GM19397 (cell line): ENCODE data around the gene NEAT1.
"Not testable (repeated sequence)": the region's sequence is repeated elsewhere in the genome, so short reads cannot be mapped to it uniquely, and the experiment has no call there.

ENCODE experiments used
- ATAC-seq: cut with Tn5 transposase; IDR thresholded peaks from one replicate; pipeline ENCODE4 v1.9.1; 2021; ENCODE audit warnings: mild to moderate bottlenecking, moderate library complexity; ENCODE audit not compliant: unreplicated experiment

The NEAT1 gene

DNA sequence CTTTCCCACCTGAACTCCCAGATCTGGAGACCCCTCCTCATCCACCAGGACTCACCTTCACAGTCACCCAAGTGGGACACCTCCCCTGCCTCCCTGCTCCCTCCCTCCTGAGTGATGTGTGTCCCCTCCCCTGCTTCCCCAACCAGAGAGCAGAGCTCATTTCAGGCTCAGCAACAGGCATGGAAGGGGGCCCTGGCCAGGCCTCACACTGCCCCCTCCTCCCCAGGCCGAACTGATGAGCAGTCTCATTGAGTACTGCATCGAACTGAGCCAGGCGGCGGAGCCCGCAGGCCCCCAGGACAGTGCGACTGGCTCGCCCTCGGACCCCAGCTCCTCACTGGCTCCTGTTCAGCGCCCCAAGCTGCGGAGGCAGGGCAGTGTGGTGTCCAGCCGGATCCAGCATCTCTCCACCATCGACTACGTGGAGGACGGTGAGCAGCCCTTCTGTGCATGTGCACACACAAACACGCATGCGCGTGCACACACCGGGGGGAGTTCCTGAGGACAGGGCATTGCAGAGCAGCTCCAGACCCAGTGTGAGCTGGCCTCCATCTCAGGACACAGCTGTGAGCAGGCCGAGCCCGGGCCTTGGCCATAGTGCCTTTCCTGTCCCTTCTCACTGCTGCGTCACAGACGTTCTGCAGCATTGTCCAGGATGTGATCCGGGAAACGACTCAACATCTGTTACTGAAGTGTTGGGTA lies 17.8 kb upstream of the NEAT1 start:
- ATAC-seq: no peak

DNA sequence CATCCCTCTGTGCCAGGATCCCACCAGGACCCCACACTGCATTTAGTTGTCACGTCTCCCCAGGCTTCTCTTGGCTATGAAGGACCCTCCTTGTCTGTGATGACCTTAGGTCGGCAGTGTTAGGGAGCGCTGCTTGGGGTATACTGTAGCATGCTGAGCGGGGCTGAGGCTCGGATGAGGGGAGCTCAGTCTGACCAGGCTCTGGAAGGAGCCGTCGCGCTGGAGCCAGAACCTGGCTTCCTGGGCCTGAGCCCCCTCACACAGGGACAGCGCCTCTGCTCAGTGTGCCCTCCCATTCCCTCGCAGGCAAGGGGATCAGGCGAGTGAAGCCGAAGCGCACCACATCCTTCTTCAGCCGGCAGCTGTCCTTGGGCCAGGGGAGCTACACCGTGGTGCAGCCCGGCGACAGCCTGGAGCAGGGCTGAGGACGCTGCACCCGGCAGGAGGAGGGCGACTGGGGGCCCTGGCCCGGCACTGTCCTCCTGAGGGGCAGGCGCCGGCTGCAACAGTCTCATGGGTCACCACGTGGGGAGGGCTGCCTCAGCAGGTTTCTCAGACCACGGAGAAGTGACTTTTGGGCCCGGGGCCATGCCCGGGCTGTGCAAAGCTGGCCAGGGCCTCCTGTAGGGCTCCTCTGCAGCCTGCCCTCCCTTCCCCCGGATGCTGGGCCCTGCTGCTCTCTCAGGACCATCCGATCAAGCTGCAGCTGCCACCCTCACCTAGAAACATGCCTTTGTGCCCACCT lies 11.5 kb upstream of the NEAT1 start:
- no peak for ATAC-seq

DNA sequence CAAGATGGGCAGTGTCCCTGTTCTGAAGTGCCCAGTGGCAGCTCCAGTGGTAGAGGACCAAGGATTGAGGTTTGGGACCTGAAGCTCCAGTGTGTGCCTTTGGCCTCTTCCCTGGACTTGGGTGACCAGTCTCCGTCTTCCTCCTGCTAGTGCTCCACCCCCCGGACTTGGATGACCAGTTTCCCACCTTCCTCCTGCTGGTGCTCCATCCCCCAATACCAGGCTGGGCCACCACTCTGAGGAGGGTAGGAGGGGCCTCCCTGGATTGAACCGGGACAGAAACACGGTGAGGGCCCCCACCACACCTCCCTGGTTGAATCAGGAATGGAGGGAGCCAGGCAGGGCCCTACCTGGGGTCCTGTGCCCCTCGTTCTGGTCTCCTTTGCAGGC lies 10.9 kb upstream of the NEAT1 start:
- ATAC-seq: no peak

DNA sequence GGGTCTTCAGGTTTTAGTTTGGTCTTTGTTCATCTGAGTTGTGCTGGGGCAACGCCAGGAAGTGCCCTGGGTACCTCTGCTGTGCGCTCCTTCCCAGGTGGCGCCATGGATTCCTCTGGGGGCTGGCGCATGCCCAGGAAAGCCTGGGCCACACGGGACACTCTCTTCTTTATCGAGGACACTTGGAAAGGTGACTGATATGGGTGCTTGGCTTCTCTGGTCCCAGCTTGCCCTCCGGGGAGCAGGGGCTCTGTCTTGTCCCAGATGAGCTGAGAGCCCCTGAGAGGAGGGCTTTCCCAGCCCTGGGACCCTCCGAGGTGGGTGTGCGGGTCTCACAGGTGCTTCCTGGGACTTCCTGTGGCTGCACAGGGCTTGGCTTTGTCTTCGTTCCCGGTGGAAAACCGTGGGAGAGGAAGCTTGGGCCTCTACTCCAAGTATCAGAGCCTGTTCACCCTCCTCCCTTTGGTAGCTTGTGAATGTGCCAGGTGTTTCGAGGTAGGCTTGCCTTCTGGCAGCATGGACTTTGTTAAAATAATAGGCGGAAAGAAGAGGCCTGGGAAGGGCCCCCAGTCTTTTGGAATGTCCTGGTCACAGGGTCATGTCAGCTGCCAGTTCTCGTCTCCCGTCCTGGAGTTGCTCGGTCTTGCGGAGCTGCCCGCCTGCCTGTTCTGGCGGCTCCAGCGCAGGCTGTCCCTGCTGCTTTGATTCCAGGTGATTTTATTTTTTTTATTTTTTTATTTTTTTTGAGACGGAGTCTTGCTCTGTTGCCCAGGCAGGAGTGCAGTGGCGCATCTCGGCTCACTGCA lies 10.1 kb upstream of the NEAT1 start:
- no peak for ATAC-seq

DNA sequence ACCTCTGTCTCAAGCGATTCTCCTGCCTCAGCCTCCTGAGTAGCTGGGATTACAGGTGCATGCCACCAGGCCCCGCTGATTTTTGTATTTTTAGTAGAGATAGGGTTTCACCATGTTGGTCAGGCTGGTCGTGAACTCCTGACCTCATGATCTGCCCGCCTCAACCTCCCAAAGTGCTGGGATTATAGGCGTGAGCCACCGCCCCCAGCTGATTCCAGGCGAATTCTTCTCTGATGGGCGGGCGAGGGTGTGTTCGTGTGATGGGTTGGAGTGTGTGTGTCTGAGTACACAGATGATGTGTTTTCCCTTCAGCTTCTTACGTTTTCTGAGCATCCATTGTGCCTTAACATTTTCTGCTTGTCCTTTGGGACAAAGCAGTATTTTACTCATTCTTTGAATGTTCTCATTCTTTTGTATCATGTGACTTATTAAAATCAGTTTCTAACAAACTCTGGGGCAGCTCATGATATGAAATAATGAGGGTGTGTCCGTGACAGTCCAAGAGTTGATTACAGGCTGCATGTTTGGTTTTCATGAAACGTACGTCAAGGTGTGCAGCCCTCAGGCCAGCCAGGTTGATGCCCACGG lies 9.4 kb upstream of the NEAT1 start:
- ATAC-seq: not testable (repeated sequence)

DNA sequence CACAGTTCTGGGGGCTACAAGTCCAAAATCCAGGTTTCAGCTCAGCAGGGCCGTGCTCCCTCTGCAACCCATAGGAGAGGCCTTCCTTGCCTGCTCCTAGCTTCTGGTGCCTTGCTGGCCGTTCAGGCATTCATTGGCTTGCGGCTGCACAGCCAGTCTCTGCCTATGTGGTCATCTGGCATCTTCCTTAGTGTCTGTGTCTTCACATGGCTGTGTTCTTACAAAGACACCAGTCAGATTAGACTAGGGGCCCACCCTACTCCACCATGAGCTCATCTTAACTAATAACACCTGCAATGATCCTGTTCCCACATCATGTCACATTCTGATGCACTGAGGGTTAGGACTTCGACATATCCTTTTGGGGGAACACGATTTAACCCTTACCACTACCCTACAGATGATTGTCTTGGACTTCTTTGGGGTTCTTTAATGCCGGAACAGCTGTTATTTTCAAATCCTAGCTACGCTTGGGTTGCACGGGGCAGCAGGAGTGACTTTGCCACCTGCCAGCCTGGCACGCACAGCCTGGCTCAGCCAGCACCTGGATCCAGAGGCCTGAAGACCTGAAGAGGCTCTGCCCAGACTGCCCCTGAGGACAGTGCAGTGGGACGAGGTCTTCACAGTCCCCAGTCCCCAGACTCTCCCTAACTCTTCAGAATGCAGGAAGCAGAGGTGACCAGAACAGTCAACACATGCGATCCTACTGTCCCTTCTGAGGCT lies 7.7 kb upstream of the NEAT1 start:
- no peak for ATAC-seq

DNA sequence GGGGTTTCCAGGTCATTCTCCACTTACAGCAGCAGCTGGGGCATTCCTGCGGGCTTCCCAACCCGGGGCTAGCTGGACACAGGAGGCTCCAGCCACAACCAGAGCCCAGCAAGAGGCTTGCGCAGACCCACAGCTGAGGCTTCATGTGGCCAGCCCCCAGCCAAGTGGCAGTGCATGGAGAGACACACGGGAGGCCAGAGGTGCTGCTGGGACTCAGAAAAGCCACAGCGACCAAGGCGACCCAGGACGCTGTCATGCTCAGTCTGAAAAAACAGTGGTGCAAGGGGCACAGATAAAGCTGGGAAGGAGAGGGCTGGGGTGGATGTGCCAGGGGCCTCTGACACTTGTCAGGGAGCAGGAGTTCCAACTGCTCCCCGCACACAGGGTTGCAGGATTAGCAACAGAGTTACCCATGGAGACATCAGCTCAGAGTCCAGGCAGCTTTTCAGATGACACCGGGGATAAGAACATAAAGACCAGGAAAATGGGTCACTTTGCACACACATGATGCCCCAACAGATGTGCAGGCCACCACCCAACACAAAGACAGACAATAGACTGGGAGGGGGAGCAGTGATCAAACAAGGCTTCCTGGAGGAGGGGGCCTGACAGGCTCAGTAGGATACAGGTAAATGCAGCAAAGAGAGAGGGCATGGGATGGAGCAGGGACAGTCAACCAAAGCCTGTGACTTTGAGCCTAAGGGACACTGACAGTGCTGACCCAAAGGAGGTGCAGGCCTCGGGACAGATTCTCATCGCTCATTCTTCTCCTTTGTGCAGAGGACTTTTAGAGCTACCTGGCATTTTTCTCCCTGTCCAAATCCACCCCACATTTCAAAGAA lies 6.9 kb upstream of the NEAT1 start:
- no peak for ATAC-seq

DNA sequence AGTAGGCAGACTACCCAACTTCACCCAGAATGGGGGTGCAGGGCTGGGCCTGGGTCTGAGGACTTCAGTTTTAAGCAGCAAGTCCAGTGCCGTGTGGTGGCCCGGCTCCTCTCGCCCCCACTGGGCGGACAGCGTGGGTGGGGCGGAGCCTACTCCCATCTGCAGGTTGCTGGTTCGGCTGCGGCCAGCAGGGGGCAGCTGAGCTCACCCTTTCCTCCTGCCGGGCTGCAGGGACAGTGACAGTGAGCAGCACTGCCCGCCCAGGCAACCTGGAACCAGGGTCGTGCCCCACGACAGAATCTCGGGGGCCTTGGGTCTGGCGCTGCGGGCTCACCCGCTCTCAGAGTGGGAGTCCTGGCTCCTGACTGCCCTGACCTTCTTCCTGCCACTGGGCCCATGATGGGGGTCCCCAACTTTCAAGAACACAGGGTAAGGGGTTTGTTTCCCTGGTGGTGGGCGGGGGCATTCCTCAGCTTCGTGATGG lies 6.2 kb upstream of the NEAT1 start:
- peak; percentile 30 for ATAC-seq

DNA sequence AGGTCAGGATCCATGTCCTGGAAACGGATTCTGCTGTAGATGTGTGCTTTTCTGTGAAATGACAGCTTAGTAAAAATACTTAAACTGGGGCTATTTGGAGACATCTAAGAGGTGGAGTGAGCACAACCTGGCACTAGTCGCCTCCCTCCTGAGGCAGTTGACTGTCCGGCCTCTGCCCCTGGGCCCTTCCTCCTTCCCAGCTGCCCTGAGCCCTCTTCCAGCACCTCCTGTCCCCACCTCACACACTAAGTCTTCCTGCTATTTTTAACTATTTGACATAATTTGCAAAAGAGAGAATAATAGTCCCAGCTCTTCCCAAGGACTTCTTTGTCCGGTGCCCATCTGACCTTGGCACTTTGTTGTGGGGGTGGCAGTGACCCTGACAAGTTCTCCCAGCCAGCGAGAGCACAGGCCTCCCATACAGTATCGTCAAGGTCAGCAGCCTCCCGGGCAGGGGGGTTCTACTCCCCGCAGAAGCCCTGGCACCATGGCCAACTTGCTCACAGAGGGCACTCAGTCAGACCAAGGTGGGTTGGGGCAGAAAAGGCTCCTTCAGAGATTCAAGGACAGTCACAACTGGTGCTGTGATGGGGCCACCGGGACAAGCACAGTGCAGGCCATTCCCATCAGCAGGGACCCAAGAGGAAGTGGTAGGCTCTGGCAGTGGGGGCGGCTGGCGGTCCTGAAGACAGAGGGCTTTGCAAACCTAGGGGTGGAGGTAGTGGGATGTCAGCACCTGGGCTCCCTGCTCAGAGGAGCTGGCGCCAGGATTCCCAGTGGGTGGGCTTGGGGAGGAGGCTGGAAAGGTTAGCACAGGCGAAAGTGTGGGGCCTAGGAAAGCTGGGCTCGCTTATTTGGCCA lies 5.5 kb upstream of the NEAT1 start:
- ATAC-seq: no peak

DNA sequence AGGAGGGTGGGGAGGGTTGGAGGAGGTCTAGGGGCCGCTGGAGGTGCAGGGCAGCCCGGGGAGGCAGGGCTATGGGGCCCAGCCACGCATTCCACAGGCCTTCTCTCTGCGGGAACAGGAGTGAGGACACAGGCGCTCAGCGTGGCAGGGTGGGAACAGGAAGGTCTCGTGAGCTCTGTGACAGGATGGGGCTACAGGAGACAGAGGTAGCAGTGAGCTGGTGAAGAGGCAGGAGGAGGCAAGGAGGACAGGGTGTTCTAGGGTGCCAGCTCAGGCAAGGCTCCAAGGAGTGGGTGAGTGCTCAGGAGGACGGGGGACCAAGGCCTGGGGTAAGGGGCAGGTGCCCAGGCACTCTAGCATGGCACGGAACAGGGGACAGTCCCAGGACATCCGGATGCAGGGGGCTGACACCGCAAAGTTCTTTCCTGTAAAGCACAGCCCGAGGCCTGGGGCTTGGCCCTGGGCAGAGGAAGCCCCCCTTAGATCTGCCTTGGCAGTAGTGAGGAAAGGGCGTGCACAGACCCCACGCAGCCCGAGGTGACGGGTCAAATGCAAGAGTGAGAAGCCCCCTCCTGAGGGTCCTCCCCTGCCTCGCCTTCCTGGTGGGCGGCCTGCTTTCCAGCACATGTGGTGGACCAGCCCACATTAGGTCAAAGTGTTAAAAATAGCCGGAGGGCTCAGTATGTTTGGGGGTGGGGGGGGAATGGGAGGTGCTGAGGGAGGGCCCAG lies 4.7 kb upstream of the NEAT1 start:
- ATAC-seq: no peak

DNA sequence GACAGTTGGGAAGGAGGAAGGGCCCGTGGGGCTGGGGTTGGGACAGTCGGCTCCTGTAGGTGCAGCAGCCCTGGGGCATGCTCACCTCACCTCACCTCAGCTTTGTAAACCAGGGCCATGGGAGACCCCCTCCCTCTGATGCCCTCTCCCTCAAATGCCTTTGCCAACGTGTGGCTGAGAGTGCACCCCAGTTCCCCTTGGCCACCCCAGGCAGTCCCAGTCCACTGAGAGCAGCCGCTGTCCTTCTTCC lies 4.2 kb upstream of the NEAT1 start:
- ATAC-seq: no peak

DNA sequence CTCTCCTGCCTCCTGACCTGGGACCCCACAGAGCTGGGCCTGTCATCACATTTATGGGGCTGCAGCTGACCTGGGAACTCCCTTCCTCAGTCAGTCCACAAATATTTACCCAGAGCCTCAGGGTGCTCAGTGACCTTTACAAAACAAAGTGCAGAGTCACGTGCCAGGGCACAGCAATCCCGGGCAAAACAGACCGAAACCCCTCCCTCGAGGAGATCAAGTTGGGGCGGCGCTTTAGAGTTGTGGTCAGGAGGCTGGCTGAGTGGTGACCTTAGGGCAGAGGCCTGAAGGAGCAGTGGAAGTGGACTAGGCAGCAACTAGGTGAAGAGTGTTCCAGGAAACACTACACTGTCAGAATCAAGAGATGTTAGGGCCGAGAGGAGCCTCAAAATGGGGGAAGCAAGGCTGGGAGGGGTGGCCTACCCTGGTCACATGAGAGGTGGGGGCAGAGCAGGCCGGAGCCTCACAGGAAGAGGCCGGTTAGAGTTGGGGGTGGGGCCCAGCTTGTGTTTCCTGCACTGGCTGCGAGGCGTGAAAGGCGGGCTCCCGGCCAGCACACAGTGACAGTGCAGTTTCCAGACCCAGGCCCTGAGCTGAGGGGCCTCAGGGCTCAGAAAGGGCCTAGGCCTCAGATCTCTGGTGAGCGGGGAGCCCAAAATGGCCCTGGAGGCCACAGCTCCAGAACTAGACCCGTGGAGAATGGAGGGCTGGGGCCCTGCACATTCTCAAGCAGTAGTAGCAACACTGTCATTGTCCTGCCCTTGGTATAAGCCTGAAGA lies 3.7 kb upstream of the NEAT1 start:
- ATAC-seq: peak; percentile 36

DNA sequence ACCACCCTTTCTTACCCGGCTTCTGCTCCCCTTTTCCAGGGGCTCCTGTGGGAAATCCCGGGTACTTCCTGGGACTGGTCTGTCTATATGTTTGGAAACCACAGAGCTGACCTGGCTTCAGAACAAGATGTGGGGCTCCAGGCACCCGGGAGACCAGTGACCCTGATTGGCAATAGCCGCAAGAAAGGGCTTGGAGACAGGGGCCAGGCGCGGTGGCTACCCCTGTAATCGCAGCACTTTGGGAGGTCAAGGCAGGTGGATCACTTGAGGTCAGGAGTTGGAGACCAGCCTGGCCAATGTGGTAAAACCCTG lies 3.2 kb upstream of the NEAT1 start:
- no peak for ATAC-seq

DNA sequence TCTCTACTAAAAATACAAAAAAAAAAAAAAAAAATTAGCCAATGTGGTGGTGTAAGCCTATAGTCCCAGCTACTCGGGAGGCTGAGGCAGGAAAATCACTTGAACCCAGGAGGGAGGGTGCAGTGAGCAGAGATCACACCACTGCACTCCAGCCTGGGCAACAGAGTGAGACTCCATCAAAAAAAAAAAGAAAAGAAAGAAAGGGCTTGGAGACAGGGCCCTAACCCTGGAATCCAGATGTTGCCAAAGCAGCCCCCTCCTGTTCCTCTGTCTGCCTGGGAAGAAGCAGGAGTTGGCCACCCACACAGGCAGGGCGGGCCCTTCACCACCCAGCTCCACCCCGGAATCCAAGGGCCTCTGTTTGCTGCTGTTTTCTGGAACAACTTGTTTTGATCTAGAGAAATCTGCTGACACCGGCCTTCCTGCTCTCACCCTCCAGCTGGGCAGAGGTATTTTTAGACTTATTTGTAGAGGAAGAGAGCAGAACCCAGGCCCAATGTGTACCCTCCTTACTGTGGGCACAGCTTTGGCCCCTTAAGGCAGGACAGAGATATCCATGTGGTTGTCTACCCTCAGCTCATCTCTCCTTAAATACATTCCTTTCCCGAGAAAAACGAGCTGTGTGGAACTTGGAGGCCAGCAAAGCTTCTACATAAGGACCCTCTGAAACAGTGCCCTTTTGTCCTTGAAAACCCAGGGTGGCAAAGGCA lies 2.7 kb upstream of the NEAT1 start:
- ATAC-seq: no peak

DNA sequence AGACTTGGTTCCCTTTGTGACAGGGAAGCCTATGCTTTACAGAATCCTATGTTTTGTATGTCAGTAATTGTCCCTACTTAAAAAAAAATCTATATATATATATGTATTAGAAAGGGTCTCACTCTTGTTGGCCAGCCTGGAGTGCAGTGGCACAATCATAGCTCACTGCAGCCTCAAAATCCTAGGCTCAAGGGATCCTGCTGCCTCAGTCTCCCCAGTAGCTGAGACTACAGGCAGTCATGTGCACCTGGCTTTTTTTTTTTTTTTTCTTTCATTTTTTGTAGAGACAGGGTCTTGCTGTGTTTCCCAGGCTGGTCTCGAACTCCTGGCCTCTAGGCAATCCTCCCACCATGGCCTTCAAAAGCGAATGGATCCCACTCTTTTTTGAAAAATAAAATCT lies 2.1 kb upstream of the NEAT1 start:
- ATAC-seq: no peak

DNA sequence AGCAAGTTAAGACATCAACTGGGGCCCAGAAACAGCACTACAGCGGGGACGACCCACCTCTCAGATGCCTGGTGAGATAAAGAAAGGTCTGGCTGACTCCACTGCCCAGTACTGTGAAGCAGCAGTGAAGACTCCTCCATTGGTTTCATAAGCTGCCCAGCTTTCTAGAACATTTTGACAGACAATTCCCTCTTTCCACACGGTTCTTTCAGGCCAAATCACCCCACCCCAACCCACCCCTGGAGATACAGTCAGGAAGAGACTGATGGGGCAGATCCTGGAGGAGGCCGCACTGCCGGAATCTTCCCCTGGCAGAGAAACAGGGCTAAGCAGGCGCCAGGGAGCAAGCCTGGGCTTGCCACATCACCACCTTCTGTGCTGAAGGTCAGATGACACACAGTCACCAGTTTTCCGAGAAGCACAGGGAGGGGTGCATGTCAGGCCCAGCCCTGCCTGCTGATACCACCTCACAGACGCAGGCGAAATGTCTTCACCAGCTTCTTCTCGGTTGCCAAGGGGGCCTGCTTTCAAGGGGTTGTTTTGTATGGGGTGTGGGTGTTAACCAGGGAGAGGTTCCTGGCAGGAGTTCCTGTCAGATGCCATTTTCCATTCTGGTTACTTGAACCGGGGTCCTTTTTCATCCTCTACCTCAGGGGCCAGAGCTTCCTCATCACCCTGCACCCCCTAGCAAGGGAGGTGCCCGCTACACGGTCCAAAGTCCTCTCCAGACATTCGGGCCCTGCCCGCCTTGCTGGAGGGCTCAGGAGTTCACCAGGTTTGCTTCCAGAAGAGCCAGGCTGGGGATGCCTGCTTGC lies 1.4 kb upstream of the NEAT1 start:
- ATAC-seq: no peak
